ENCODE data around the gene SPOCK2. TPM values are rescaled to one million over a fixed set of nuclear protein-coding genes. Genes with fewer than 3 reads are reported as not detected.
A peak's percentile ranks its signal among the peaks of the same experiment; 100 is the strongest.

Gene SPOCK2
- total and polyA plus RNA-seq, 2 of the 13 experiments (the other 11 are each of a cell fraction or from before 2014, with no cell fraction given), result 8.6 to 30.6 TPM

GRCh38 chr10:72038458-72039001 is 49.8 kb downstream of the SPOCK2 start (continued):
- TF ChIP-seq ZBTB26 (CRISPR knock-in tag; IDR thresholded peaks at IDR 0.05; ENCODE audit: borderline replicate concordance) (peak; percentile 94), SOX5 (CRISPR knock-in tag; IDR thresholded peaks at IDR 0.05; ENCODE audit: borderline replicate concordance) (peak; percentile 99), NFE2 (CRISPR knock-in tag; IDR thresholded peaks at IDR 0.05) (no peak), KAT8 (CRISPR knock-in tag; IDR thresholded peaks at IDR 0.05) (peak; percentile 58), ASH2L (IDR thresholded peaks at IDR 0.05; ENCODE audit: insufficient read length, low read depth, low read length) (peak; percentile 32), GATAD2A (CRISPR knock-in tag; IDR thresholded peaks at IDR 0.05) (peak; percentile 98), MAFF (IDR thresholded peaks at IDR 0.05; ENCODE audit: low read depth, low read length) (no peak), SALL1 (CRISPR knock-in tag; IDR thresholded peaks at IDR 0.05) (peak; percentile 91), ZNF782 (CRISPR knock-in tag; IDR thresholded peaks at IDR 0.05; ENCODE audit: borderline replicate concordance) (no peak), KDM1A (CRISPR knock-in tag; IDR thresholded peaks at IDR 0.05) (peak; percentile 99), POLR2G (IDR thresholded peaks at IDR 0.05; ENCODE audit: low read depth, low read length) (no peak), IKZF4 (CRISPR knock-in tag; IDR thresholded peaks at IDR 0.05; ENCODE audit: borderline replicate concordance, low read depth, not compliant biosample characterization) (no peak), ARID3A (IDR thresholded peaks at IDR 0.05; ENCODE audit: low read depth, low read length) (no peak), TFDP2 (CRISPR knock-in tag; IDR thresholded peaks at IDR 0.05) (no peak), ERF (CRISPR knock-in tag; IDR thresholded peaks at IDR 0.05) (peak; percentile 65; the same call in 1 of the 2 replicates), TARDBP (CRISPR knock-in tag; IDR thresholded peaks at IDR 0.05) (peak; percentile 85), KAT7 (CRISPR knock-in tag; IDR thresholded peaks at IDR 0.05; ENCODE audit: borderline replicate concordance) (peak; percentile 79; the same call in 1 of the 2 replicates), ZNF367 (CRISPR knock-in tag; IDR thresholded peaks at IDR 0.05; ENCODE audit: borderline replicate concordance) (no peak), ZSCAN9 (CRISPR knock-in tag; IDR thresholded peaks at IDR 0.05; ENCODE audit: borderline replicate concordance) (no peak; the same call in 1 of the 2 replicates), ZNF549 (CRISPR knock-in tag; IDR thresholded peaks at IDR 0.05) (no peak), MAX (IDR thresholded peaks at IDR 0.05) (peak; percentile 63), CENPX (CRISPR knock-in tag; IDR thresholded peaks at IDR 0.05) (no peak), ZNF674 (CRISPR knock-in tag; IDR thresholded peaks at IDR 0.05; ENCODE audit: low read depth) (no peak), ZNF496 (CRISPR knock-in tag; IDR thresholded peaks at IDR 0.05; ENCODE audit: insufficient replicate concordance) (no peak), MIXL1 (CRISPR knock-in tag; IDR thresholded peaks at IDR 0.05) (0 out of 2 replicates have a peak, but pooled peaks have one; percentile 62), ZNF83 (CRISPR knock-in tag; IDR thresholded peaks at IDR 0.05; ENCODE audit: borderline replicate concordance) (no peak), ZNF180 (CRISPR knock-in tag; IDR thresholded peaks at IDR 0.05; ENCODE audit: borderline replicate concordance, low read depth) (no peak), ZBTB7A (CRISPR knock-in tag; IDR thresholded peaks at IDR 0.05) (no peak), STAT5B (CRISPR knock-in tag; IDR thresholded peaks at IDR 0.05) (no peak)

Data from HepG2 (cell line).